ENCODE measurements around the gene ELL. TPM values are rescaled to one million over a fixed set of nuclear protein-coding genes. Genes with fewer than 3 reads are reported as not detected.

The ELL gene
- total and polyA plus RNA-seq, 9 of the 15 experiments (the other 6 are each of a cell fraction or from before 2014, with no cell fraction given), result 0.24 to 22.5 (median 4.1) TPM

DNA sequence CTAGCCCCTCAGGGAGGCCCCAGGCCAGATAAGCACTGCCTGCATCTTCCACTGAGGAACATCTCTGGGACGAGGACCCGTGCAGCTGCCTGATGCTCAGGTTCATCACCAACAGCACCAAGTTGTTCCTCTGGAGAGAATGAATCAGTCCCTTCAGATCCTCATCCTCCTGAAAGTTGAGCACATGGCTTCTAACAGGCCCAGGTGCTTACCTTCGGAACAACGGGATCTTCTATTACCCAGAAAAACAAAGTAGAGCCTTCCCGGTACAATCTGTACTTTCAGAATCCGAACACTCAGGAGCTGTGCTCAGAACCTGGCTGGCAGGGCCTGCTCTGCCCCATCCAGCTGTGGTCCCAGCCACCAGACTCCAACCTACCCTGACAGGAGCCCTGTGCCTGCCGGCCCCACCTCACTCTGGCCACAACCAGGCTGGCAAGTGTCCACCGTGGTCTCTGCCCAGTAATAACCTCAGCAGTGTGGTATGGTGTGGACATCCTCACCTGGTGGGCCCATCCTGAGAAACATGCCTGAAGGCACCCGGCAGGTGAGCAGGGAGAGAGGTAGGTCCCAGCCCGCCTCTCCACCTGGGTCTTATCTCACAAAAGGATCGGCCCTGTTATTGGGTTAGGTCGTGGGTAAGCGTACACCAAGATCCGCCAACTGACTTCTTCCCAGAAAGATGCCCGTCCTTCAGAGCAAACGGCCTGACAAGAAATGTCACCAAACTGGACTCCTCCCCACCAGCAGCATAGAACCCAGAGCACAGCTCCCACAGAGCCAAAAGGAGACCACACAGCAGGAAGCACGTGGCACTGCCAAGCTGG is 34.1 kb downstream of the ELL start:
- Histone ChIP-seq H3K9me1 (ENCODE audit: control insufficient read depth, insufficient read depth, low read length) (peaks cover 18% of the 10 kb centered on the region), H3K79me2 (ENCODE audit: control insufficient read depth, insufficient read depth, low read length) (peaks cover 90% of the 10 kb centered on the region), H3K27me3 (ENCODE audit: control insufficient read depth in 2 of 2, insufficient read depth in 2 of 2, low read length in 2 of 2) (no peaks in the 10 kb centered on the region), H3K9me3 (replicated peaks; ENCODE audit: control insufficient read depth, insufficient read depth, low read depth, low read length) (no peaks in the 10 kb centered on the region), H3K9ac (ENCODE audit: insufficient read depth in 1 of 2, low read depth in 2 of 2, low read length in 2 of 2) (peak overlapping the region in 1 of 2 experiments; percentile 68; a peak in 1 of 4 replicates), H3K4me3 (no peak overlapping the region), H4K20me1 (replicated peaks; ENCODE audit: control insufficient read depth, insufficient read depth, low read length) (peaks cover 77% of the 10 kb centered on the region), H3K36me3 (ENCODE audit: control insufficient read depth, insufficient read depth, low read length) (no peaks in the 10 kb centered on the region), H3K4me1 (replicated peaks in 1 of 2; ENCODE audit: control insufficient read depth in 2 of 2, insufficient read depth in 2 of 2, low read length in 2 of 2) (peaks cover 33 to 65% of the 10 kb centered on the region in 2 experiments), H2AFZ (ENCODE audit: low read depth, low read length) (no peak overlapping the region), H3K27ac (ENCODE audit: extremely low read depth, low read depth, low read length) (no peak overlapping the region), H3K4me2 (ENCODE audit: insufficient read depth, low read length) (no peak overlapping the region)
- in situ Hi-C loops (cut with MboI), result no loop called here
- no peak for FAIRE-seq
- no TSS peak for BruUV-seq (replicated peaks)
- CTCF ChIA-PET (ENCODE audit: low intra/inter-chr PET ratio), result no interaction called here
- intact Hi-C loops (cut with micrococcal nuclease), result loop anchor here (2.0 to 5.0 kb wide), 2 partner anchors 33 to 85 kb away; partner anchors contain the start of gene UBA52
- DNase-seq (ENCODE audit: extremely low read depth in 1 of 4, low spot score in 3 of 4), result no peak
- POLR2A ChIA-PET, result interaction anchor here (0.7 to 3.0 kb wide), 6 partner anchors 9 to 264 kb away, joined by 3 to 12 read pairs (median 4); partner anchors contain the start of gene ELL
- WGBS (ENCODE audit: insufficient coverage, low coverage, missing lambda C conversion rate), result 69% methylated on average over 17 of the region's 17 CpGs
- no peak for ATAC-seq
- TF ChIP-seq, protein P1, sequence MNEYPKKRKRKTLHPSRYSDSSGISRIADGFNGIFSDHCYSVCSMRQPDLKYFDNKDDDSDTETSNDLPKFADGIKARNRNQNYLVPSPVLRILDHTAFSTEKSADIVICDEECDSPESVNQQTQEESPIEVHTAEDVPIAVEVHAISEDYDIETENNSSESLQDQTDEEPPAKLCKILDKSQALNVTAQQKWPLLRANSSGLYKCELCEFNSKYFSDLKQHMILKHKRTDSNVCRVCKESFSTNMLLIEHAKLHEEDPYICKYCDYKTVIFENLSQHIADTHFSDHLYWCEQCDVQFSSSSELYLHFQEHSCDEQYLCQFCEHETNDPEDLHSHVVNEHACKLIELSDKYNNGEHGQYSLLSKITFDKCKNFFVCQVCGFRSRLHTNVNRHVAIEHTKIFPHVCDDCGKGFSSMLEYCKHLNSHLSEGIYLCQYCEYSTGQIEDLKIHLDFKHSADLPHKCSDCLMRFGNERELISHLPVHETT (CRISPR knock-in tag; conservative IDR thresholded peaks at IDR 0.05 in 1 of 2, IDR thresholded peaks at IDR 0.05 in 1 of 2), result no peak
- TF ChIP-seq, protein P2, sequence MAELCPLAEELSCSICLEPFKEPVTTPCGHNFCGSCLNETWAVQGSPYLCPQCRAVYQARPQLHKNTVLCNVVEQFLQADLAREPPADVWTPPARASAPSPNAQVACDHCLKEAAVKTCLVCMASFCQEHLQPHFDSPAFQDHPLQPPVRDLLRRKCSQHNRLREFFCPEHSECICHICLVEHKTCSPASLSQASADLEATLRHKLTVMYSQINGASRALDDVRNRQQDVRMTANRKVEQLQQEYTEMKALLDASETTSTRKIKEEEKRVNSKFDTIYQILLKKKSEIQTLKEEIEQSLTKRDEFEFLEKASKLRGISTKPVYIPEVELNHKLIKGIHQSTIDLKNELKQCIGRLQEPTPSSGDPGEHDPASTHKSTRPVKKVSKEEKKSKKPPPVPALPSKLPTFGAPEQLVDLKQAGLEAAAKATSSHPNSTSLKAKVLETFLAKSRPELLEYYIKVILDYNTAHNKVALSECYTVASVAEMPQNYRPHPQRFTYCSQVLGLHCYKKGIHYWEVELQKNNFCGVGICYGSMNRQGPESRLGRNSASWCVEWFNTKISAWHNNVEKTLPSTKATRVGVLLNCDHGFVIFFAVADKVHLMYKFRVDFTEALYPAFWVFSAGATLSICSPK (IDR thresholded peaks at IDR 0.05; ENCODE audit: borderline replicate concordance), result no peak
- no peak for TF ChIP-seq RBM14 (IDR thresholded peaks at IDR 0.05; ENCODE audit: borderline replicate concordance, insufficient read depth, low read depth, low read length)
- TF ChIP-seq, protein P3, sequence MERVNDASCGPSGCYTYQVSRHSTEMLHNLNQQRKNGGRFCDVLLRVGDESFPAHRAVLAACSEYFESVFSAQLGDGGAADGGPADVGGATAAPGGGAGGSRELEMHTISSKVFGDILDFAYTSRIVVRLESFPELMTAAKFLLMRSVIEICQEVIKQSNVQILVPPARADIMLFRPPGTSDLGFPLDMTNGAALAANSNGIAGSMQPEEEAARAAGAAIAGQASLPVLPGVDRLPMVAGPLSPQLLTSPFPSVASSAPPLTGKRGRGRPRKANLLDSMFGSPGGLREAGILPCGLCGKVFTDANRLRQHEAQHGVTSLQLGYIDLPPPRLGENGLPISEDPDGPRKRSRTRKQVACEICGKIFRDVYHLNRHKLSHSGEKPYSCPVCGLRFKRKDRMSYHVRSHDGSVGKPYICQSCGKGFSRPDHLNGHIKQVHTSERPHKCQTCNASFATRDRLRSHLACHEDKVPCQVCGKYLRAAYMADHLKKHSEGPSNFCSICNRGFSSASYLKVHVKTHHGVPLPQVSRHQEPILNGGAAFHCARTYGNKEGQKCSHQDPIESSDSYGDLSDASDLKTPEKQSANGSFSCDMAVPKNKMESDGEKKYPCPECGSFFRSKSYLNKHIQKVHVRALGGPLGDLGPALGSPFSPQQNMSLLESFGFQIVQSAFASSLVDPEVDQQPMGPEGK (CRISPR knock-in tag; IDR thresholded peaks at IDR 0.05; ENCODE audit: borderline replicate concordance), result no peak
- no peak for TF ChIP-seq MTA1 (IDR thresholded peaks at IDR 0.05; ENCODE audit: borderline replicate concordance)
- TF ChIP-seq, protein P4, sequence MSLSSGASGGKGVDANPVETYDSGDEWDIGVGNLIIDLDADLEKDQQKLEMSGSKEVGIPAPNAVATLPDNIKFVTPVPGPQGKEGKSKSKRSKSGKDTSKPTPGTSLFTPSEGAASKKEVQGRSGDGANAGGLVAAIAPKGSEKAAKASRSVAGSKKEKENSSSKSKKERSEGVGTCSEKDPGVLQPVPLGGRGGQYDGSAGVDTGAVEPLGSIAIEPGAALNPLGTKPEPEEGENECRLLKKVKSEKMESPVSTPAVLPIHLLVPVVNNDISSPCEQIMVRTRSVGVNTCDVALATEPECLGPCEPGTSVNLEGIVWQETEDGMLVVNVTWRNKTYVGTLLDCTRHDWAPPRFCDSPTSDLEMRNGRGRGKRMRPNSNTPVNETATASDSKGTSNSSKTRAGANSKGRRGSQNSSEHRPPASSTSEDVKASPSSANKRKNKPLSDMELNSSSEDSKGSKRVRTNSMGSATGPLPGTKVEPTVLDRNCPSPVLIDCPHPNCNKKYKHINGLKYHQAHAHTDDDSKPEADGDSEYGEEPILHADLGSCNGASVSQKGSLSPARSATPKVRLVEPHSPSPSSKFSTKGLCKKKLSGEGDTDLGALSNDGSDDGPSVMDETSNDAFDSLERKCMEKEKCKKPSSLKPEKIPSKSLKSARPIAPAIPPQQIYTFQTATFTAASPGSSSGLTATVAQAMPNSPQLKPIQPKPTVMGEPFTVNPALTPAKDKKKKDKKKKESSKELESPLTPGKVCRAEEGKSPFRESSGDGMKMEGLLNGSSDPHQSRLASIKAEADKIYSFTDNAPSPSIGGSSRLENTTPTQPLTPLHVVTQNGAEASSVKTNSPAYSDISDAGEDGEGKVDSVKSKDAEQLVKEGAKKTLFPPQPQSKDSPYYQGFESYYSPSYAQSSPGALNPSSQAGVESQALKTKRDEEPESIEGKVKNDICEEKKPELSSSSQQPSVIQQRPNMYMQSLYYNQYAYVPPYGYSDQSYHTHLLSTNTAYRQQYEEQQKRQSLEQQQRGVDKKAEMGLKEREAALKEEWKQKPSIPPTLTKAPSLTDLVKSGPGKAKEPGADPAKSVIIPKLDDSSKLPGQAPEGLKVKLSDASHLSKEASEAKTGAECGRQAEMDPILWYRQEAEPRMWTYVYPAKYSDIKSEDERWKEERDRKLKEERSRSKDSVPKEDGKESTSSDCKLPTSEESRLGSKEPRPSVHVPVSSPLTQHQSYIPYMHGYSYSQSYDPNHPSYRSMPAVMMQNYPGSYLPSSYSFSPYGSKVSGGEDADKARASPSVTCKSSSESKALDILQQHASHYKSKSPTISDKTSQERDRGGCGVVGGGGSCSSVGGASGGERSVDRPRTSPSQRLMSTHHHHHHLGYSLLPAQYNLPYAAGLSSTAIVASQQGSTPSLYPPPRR (CRISPR knock-in tag; IDR thresholded peaks at IDR 0.05; ENCODE audit: borderline replicate concordance), result no peak
- no peak for TF ChIP-seq FOXJ2 (tag; IDR thresholded peaks at IDR 0.05)
- no peak for TF ChIP-seq ZNF124 (CRISPR knock-in tag; IDR thresholded peaks at IDR 0.05)
- TF ChIP-seq SREBF1 (IDR thresholded peaks at IDR 0.05; ENCODE audit: borderline replicate concordance, low read depth, low read length), result no peak
